HEK293T (cell line): ENCODE measurements around the gene ADPRS.

Source experiments
- ARNT ChIP-seq: fragments of 450-650 bp; IDR thresholded peaks from 2 replicates; pipeline ENCODE4 v1.6.1; 2017; ENCODE audit warnings: mild to moderate bottlenecking
- BHLHE40 ChIP-seq: fragments of 450-650 bp; IDR thresholded peaks from 2 replicates; pipeline ENCODE4 v1.6.1; 2016; ENCODE audit warnings: mild to moderate bottlenecking, moderate library complexity, borderline replicate concordance
- ELF4 ChIP-seq: fragments of 450-650 bp; IDR thresholded peaks from 2 replicates; pipeline ENCODE4 v1.6.1; 2017; ENCODE audit warnings: antibody characterized with exemption
- FOXA1 ChIP-seq: fragments of 450-650 bp; IDR thresholded peaks from 2 replicates; pipeline ENCODE4 v1.6.1; 2016; ENCODE audit warnings: mild to moderate bottlenecking
- L3MBTL2 ChIP-seq: fragments of 450-650 bp; conservative IDR thresholded peaks from 2 replicates; pipeline ENCODE4 v1.6.1; 2016; ENCODE audit warnings: mild to moderate bottlenecking

GRCh38 chr1:36134505-36135329 is 46.0 kb downstream of the ADPRS start:
- no peak for TF ChIP-seq ARNT
- TF ChIP-seq L3MBTL2, result no peak
- no peak for TF ChIP-seq FOXA1
- TF ChIP-seq ELF4, result no peak
- no peak for TF ChIP-seq BHLHE40
